Measurements from ENCODE around the gene SCYGR2. TPM values are rescaled to one million over a fixed set of nuclear protein-coding genes. Genes with fewer than 3 reads are reported as not detected.

The SCYGR2 gene
- total and polyA plus RNA-seq, 8 donors, result not detected

DNA sequence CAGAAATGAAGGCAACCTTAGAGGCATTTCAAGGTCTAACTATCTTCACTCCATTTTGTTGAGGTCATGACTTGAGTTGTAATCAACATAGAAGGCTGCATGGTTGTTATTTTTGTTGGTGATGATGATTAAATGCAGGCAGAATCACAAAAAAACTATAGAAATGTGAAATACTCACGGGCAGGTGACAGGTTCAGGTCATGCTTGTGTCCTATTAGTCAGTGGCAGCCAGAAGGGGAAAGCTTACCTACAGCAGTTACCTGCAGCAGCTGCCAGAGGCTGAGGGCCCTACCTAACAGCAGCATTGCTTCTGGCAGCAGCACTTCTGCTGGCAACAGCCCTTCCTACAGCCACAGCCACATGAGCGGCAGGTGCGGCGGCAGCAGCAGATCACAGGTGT, 15.6 kb downstream of the SCYGR2 start:
- ATAC-seq (no peak), DNase-seq (no peak), FAIRE-seq (no peak)
- intact Hi-C loops (cut with DNase I), result no loop called here
- Histone ChIP-seq H3K36me3 (no peaks in the 10 kb centered on the region), H3K4me3 (no peak overlapping the region), H3K9me3 (no peaks in the 10 kb centered on the region), H3K4me1 (no peaks in the 10 kb centered on the region), H3K27me3 (no peaks in the 10 kb centered on the region), H3K27ac (no peak overlapping the region)
- TF ChIP-seq, protein P1, sequence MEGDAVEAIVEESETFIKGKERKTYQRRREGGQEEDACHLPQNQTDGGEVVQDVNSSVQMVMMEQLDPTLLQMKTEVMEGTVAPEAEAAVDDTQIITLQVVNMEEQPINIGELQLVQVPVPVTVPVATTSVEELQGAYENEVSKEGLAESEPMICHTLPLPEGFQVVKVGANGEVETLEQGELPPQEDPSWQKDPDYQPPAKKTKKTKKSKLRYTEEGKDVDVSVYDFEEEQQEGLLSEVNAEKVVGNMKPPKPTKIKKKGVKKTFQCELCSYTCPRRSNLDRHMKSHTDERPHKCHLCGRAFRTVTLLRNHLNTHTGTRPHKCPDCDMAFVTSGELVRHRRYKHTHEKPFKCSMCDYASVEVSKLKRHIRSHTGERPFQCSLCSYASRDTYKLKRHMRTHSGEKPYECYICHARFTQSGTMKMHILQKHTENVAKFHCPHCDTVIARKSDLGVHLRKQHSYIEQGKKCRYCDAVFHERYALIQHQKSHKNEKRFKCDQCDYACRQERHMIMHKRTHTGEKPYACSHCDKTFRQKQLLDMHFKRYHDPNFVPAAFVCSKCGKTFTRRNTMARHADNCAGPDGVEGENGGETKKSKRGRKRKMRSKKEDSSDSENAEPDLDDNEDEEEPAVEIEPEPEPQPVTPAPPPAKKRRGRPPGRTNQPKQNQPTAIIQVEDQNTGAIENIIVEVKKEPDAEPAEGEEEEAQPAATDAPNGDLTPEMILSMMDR (IDR thresholded peaks at IDR 0.05), result no peak
- 84 to 85% methylated on average over 4 of the region's 4 CpGs for WGBS, 2 donors

DNA sequence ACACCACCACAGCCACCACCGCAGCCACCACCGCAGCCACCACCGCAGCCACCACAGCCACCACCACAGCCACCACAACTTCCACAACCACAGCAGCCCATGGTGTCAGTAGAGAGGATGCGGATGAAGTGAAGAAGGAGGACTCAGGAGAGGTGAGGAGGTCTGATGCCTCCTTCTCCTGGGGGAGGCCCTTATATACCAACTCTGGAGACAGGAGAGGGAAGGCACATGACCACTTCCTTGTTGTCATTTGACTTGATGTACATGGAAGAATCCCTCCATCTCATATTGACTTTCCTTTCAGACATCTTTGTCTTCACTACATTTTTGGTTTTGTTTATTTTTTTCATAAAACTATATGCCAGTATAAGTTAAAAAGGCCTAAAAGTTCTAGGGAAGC, 16.0 kb downstream of the SCYGR2 start, which contains the start of gene SCYGR3:
Gene SCYGR3, minus strand, starts transcription at position 101 of the 400 bp plus-strand sequence. Its CDS starts 0 bp downstream, at position 101.
- Histone ChIP-seq H3K4me1 (no peaks in the 10 kb centered on the region), H3K4me3 (no peak within 1 kb of the TSS), H3K27ac (no peak within 1 kb of the TSS), H3K36me3 (no peaks in the 10 kb centered on the region), H3K27me3 (no peaks in the 10 kb centered on the region), H3K9me3 (no peaks in the 10 kb centered on the region)
- TF ChIP-seq, protein P1 (IDR thresholded peaks at IDR 0.05), result no peak
- DNase-seq (no peak), ATAC-seq (no peak), FAIRE-seq (no peak)
- WGBS, 2 donors, result 90 to 100% methylated on average over 1 to 4 of the region's 4 CpGs
- intact Hi-C loops (cut with DNase I), result no loop called here

DNA sequence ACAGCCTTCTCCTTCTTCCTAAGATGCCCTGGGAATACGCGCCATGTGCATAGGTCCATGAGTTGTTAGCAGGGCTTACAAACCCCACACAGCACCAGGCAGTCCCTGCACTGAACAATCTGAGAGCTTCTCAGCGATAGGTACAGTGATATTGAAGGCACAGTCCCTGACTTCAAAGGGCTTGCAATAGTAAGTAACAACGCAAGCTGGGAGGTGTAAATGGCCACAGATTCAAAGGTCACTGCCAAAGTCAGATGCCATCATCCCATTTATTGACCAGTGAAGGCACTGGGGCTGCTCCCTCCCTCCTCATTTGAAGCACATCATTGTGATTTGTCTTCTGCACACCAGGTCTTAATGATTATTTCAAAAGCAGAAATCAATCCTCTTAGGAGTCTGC, 16.5 kb downstream of the SCYGR2 start:
- no peaks in the 10 kb centered on the region for H3K9me3 ChIP-seq
- TF ChIP-seq, protein P1 (IDR thresholded peaks at IDR 0.05), result no peak
- intact Hi-C loops (cut with DNase I), result no loop called here
- WGBS, 2 donors, result 77 to 82% methylated on average over 4 of the region's 4 CpGs
- no peaks in the 10 kb centered on the region for H3K4me1 ChIP-seq
- no peaks in the 10 kb centered on the region for H3K27me3 ChIP-seq
- no peaks in the 10 kb centered on the region for H3K36me3 ChIP-seq
- no peak overlapping the region for H3K4me3 ChIP-seq
- H3K27ac ChIP-seq, result no peak overlapping the region
- FAIRE-seq (no peak), ATAC-seq (no peak), DNase-seq (no peak)

DNA sequence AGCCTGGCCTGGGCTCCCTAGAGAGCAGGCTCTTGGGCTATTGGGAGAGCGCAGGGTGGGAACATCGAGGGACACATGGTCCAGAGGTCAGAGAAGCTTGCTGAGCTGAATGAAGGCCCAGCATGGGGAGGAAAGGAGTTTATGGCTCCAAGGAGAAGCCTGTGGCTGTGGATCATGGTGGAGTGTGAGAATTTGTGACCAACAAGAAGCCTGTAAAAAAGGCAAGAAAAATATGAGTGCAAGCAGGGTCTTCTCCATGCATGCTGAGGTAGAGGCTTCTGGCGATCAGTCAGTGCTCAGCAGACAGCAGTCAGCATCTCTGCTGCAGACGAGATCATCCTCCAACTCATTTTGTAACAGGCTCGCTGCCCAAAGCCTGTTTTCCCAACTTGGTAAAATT, 17.2 kb downstream of the SCYGR2 start:
- Histone ChIP-seq H3K4me1 (no peaks in the 10 kb centered on the region), H3K27me3 (no peaks in the 10 kb centered on the region), H3K36me3 (no peaks in the 10 kb centered on the region), H3K4me3 (no peak overlapping the region), H3K27ac (no peak overlapping the region), H3K9me3 (no peaks in the 10 kb centered on the region)
- WGBS, 2 donors, result 50 to 59% methylated on average over 5 of the region's 5 CpGs
- FAIRE-seq, result no peak
- no peak for ATAC-seq
- no peak for DNase-seq
- TF ChIP-seq, protein P1 (IDR thresholded peaks at IDR 0.05), result no peak
- intact Hi-C loops (cut with DNase I), result no loop called here

DNA sequence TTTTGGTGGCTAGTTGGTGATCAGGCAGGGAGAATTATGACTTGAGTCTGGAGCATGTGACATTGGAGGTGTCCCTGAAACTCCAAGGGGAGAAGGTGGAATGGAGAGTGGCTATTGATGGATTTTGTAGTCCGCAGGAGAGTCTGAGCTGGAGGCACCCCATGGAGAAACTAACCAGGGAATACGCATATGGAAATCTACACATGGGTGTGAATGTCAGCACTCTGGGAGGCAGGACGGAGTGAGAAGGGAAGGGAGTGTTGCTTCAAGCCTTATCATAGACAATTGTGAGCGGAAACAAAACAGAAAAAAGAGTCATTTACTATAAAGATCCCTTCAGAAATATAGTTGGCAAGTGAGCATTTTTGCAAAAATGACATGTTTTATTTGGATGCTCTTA, 17.9 kb downstream of the SCYGR2 start:
- 52% methylated on average over 4 of the region's 4 CpGs for WGBS, 2 donors
- FAIRE-seq (no peak), DNase-seq (no peak), ATAC-seq (no peak)
- no peaks in the 10 kb centered on the region for H3K4me1 ChIP-seq
- TF ChIP-seq, protein P1 (IDR thresholded peaks at IDR 0.05), result no peak
- H3K9me3 ChIP-seq, result no peaks in the 10 kb centered on the region
- H3K27me3 ChIP-seq, result no peaks in the 10 kb centered on the region
- H3K4me3 ChIP-seq, result no peak overlapping the region
- no peak overlapping the region for H3K27ac ChIP-seq
- intact Hi-C loops (cut with DNase I), result no loop called here
- no peaks in the 10 kb centered on the region for H3K36me3 ChIP-seq
